HEK293 (cell line): ENCODE data around the gene RNF19B.
A peak's percentile ranks its signal among the peaks of the same experiment; 100 is the strongest.

Experiments
- CTCF ChIA-PET: fragments of 350-600 bp; formaldehyde crosslinking; extraction: SDS; loops from one replicate; lab custom pipeline; 2021; ENCODE audit warnings: antibody characterized with exemption; lab: Yijun Ruan, JAX
- POLR2A ChIA-PET: fragments of 300-600 bp; formaldehyde crosslinking; extraction: SDS; loops from one replicate; lab custom pipeline; 2020; ENCODE audit warnings: antibody characterized with exemption, inconsistent platforms; lab: Yijun Ruan, JAX
- H3K27ac ChIP-seq: fragments of 200-500 bp; sonication (Bioruptor generic); 2 replicates; pipeline ENCODE4 v1.5.1; 2014; ENCODE audit warnings: low read depth, low read length, control low read depth, inconsistent platforms; ENCODE audit errors: extremely low read depth
- H3K36me3 ChIP-seq, 2 experiments: fragments of 200-500 bp in 1 of 2; sonication (Bioruptor generic) in 1 of 2; 1 replicate in 1 of 2; 2 replicates in 1 of 2; pipeline ENCODE4 v1.5.1; 2014 to 2017; ENCODE audit warnings: inconsistent platforms in 2 of 2, low read length in 2 of 2; ENCODE audit not compliant: control insufficient read depth in 2 of 2, insufficient read depth in 1 of 2
- H3K4me1 ChIP-seq: fragments of 200-500 bp; sonication (Bioruptor generic); 2 replicates; pipeline ENCODE4 v1.5.1; 2014; ENCODE audit warnings: mild to moderate bottlenecking, low read length, inconsistent platforms; ENCODE audit not compliant: control insufficient read depth, insufficient read depth
- H3K4me3 ChIP-seq: 2 replicates; pipeline ENCODE4 v1.5.1; 2011; ENCODE audit warnings: low read depth, mild to moderate bottlenecking, control low read depth, low read length, moderate library complexity
- H3K9me3 ChIP-seq: fragments of 200-500 bp; sonication (Bioruptor generic); 2 replicates; pipeline ENCODE4 v1.5.1; 2014; ENCODE audit warnings: low read depth, low read length, inconsistent platforms; ENCODE audit not compliant: control insufficient read depth, insufficient read depth
- EGR2 ChIP-seq: fragments of 450-650 bp; formaldehyde crosslinking; IDR thresholded peaks from 2 replicates; pipeline ENCODE4 v1.5.1; 2016; ENCODE audit warnings: low read depth, missing biosample characterization, missing genetic modification characterization
- GLIS1 ChIP-seq: fragments of 450-650 bp; formaldehyde crosslinking; IDR thresholded peaks from 2 replicates; pipeline ENCODE4 v1.5.1; 2016; ENCODE audit warnings: missing biosample characterization, missing genetic modification characterization
- IKZF3 ChIP-seq: fragments of 450-650 bp; IDR thresholded peaks from 2 replicates; pipeline ENCODE4 v1.5.0; 2018; ENCODE audit warnings: missing biosample characterization, mild to moderate bottlenecking, missing genetic modification characterization, moderate library complexity
- KLF9 ChIP-seq: fragments of 450-650 bp; formaldehyde crosslinking; IDR thresholded peaks from 2 replicates; pipeline ENCODE4 v1.5.1; 2016; ENCODE audit warnings: missing biosample characterization, missing genetic modification characterization, low read depth
- OVOL3 ChIP-seq: fragments of 450-650 bp; formaldehyde crosslinking; IDR thresholded peaks from 2 replicates; pipeline ENCODE4 v1.5.1; 2016; ENCODE audit warnings: missing biosample characterization, missing genetic modification characterization
- SCRT1 ChIP-seq: fragments of 450-650 bp; formaldehyde crosslinking; IDR thresholded peaks from 2 replicates; pipeline ENCODE4 v1.5.1; 2016; ENCODE audit warnings: missing biosample characterization, missing genetic modification characterization, borderline replicate concordance
- SP3 ChIP-seq: fragments of 450-650 bp; formaldehyde crosslinking; IDR thresholded peaks from 2 replicates; pipeline ENCODE4 v1.5.1; 2016; ENCODE audit warnings: missing biosample characterization, missing genetic modification characterization
- SP7 ChIP-seq: fragments of 450-650 bp; formaldehyde crosslinking; IDR thresholded peaks from 2 replicates; pipeline ENCODE4 v1.5.1; 2016; ENCODE audit warnings: missing biosample characterization, missing genetic modification characterization
- ZBTB48 ChIP-seq: fragments of 450-650 bp; formaldehyde crosslinking; IDR thresholded peaks from 2 replicates; pipeline ENCODE4 v1.5.1; 2016; ENCODE audit warnings: missing biosample characterization, missing genetic modification characterization
- ZNF10 ChIP-seq: fragments of 450-650 bp; formaldehyde crosslinking; IDR thresholded peaks from 2 replicates; pipeline ENCODE4 v1.5.1; 2017; ENCODE audit warnings: missing biosample characterization, missing genetic modification characterization
- ZNF133 ChIP-seq: fragments of 450-650 bp; formaldehyde crosslinking; IDR thresholded peaks from 2 replicates; pipeline ENCODE4 v1.5.1; 2016; ENCODE audit warnings: missing biosample characterization, missing genetic modification characterization
- ZNF184 ChIP-seq: fragments of 450-650 bp; IDR thresholded peaks from 2 replicates; pipeline ENCODE4 v1.5.1; 2018; ENCODE audit warnings: missing biosample characterization, mild to moderate bottlenecking, missing genetic modification characterization
- ZNF223 ChIP-seq: fragments of 450-650 bp; formaldehyde crosslinking; IDR thresholded peaks from 2 replicates; pipeline ENCODE4 v1.5.1; 2016; ENCODE audit warnings: missing biosample characterization, missing genetic modification characterization
- ZNF239 ChIP-seq: fragments of 450-650 bp; formaldehyde crosslinking; IDR thresholded peaks from 2 replicates; pipeline ENCODE4 v1.5.1; 2016; ENCODE audit warnings: missing biosample characterization, missing genetic modification characterization
- ZNF280D ChIP-seq: fragments of 450-650 bp; formaldehyde crosslinking; IDR thresholded peaks from 2 replicates; pipeline ENCODE4 v1.5.1; 2016; ENCODE audit warnings: missing biosample characterization, missing genetic modification characterization
- ZNF354C ChIP-seq: fragments of 450-650 bp; formaldehyde crosslinking; IDR thresholded peaks from 2 replicates; pipeline ENCODE4 v1.5.1; 2016; ENCODE audit warnings: missing biosample characterization, missing genetic modification characterization, low read depth, borderline replicate concordance
- ZNF416 ChIP-seq: fragments of 450-650 bp; formaldehyde crosslinking; IDR thresholded peaks from 2 replicates; pipeline ENCODE4 v1.5.1; 2016; ENCODE audit warnings: missing biosample characterization, missing genetic modification characterization
- ZNF473 ChIP-seq: fragments of 450-650 bp; formaldehyde crosslinking; IDR thresholded peaks from 2 replicates; pipeline ENCODE4 v1.5.1; 2017; ENCODE audit warnings: missing biosample characterization, missing genetic modification characterization
- ZNF510 ChIP-seq: fragments of 450-650 bp; formaldehyde crosslinking; IDR thresholded peaks from 2 replicates; pipeline ENCODE4 v1.5.1; 2018; ENCODE audit warnings: mild to moderate bottlenecking, missing genetic modification characterization, missing biosample characterization; ENCODE audit not compliant: insufficient replicate concordance
- ZNF518A ChIP-seq: fragments of 450-650 bp; formaldehyde crosslinking; conservative IDR thresholded peaks from 2 replicates; pipeline ENCODE4 v1.5.1; 2016; ENCODE audit warnings: low read depth, missing biosample characterization, missing genetic modification characterization
- ZNF530 ChIP-seq: fragments of 450-650 bp; formaldehyde crosslinking; IDR thresholded peaks from 2 replicates; pipeline ENCODE4 v1.5.1; 2016; ENCODE audit warnings: low read depth, missing biosample characterization, missing genetic modification characterization
- ZNF555 ChIP-seq: fragments of 450-650 bp; formaldehyde crosslinking; conservative IDR thresholded peaks from 2 replicates; pipeline ENCODE4 v1.5.1; 2017; ENCODE audit warnings: missing biosample characterization, mild to moderate bottlenecking, missing genetic modification characterization, inconsistent platforms
- ZNF561 ChIP-seq: fragments of 450-650 bp; IDR thresholded peaks from 2 replicates; pipeline ENCODE4 v1.5.1; 2018; ENCODE audit warnings: missing biosample characterization, missing genetic modification characterization, borderline replicate concordance
- ZNF610 ChIP-seq: fragments of 450-650 bp; formaldehyde crosslinking; IDR thresholded peaks from 2 replicates; pipeline ENCODE4 v1.5.1; 2016; ENCODE audit warnings: missing biosample characterization, missing genetic modification characterization, borderline replicate concordance
- ZNF645 ChIP-seq: fragments of 450-650 bp; formaldehyde crosslinking; IDR thresholded peaks from 2 replicates; pipeline ENCODE4; 2016; ENCODE audit warnings: missing biosample characterization, missing genetic modification characterization
- ZNF707 ChIP-seq: fragments of 450-650 bp; formaldehyde crosslinking; IDR thresholded peaks from 2 replicates; pipeline ENCODE4 v1.5.1; 2016; ENCODE audit warnings: missing biosample characterization, missing genetic modification characterization
- ZNF776 ChIP-seq: fragments of 450-650 bp; formaldehyde crosslinking; IDR thresholded peaks from 2 replicates; pipeline ENCODE4 v1.5.0; 2017; ENCODE audit warnings: missing biosample characterization, missing genetic modification characterization, borderline replicate concordance
- ZNF843 ChIP-seq: fragments of 450-650 bp; formaldehyde crosslinking; IDR thresholded peaks from 2 replicates; pipeline ENCODE4 v1.5.1; 2016; ENCODE audit warnings: missing biosample characterization, missing genetic modification characterization
- ZSCAN5A ChIP-seq: fragments of 450-650 bp; formaldehyde crosslinking; IDR thresholded peaks from 2 replicates; pipeline ENCODE4 v1.5.1; 2016; ENCODE audit warnings: missing biosample characterization, missing genetic modification characterization

Gene RNF19B

GRCh38 chr1:32972814-32973428 is 8.3 kb upstream of the RNF19B start:
- CTCF ChIA-PET, result no interaction called here
- POLR2A ChIA-PET, result no interaction called here
- Histone ChIP-seq H3K27ac (no peak overlapping the region; the same call in 1 of the 2 replicates), H3K36me3 (no peaks in the 10 kb centered on the region), H3K4me1 (no peaks in the 10 kb centered on the region), H3K4me3 (peak overlapping the region; percentile 30), H3K9me3 (no peaks in the 10 kb centered on the region)
- no peak for TF ChIP-seq ZNF510 (tag by site-specific recombination)
- TF ChIP-seq ZNF843 (tag by site-specific recombination), result no peak
- TF ChIP-seq ZNF223 (tag by site-specific recombination), result no peak
- no peak for TF ChIP-seq ZNF473
- peak; percentile 96 for TF ChIP-seq GLIS1
- TF ChIP-seq ZNF239 (tag by site-specific recombination), result no peak
- no peak; the same call in 1 of the 2 replicates for TF ChIP-seq SP3 (tag by site-specific recombination)
- no peak for TF ChIP-seq ZNF416 (tag by site-specific recombination)
- TF ChIP-seq ZNF280D, result no peak
- TF ChIP-seq IKZF3 (tag by site-specific recombination), result peak; percentile 99
- TF ChIP-seq ZSCAN5A (tag by site-specific recombination), result 0 out of 2 replicates have a peak, but pooled peaks have one; percentile 15
- TF ChIP-seq ZNF776 (tag by site-specific recombination), result no peak
- peak; percentile 68; the same call in 1 of the 2 replicates for TF ChIP-seq ZNF610 (tag by site-specific recombination)
- no peak for TF ChIP-seq ZNF555 (tag by site-specific recombination)
- TF ChIP-seq KLF9, result peak; percentile 61; the same call in 1 of the 2 replicates
- no peak for TF ChIP-seq OVOL3 (tag by site-specific recombination)
- TF ChIP-seq ZNF184, result no peak
- TF ChIP-seq ZNF707 (tag by site-specific recombination), result no peak
- peak; percentile 92 for TF ChIP-seq ZBTB48 (tag by site-specific recombination)
- TF ChIP-seq ZNF530 (tag by site-specific recombination), result no peak
- no peak for TF ChIP-seq ZNF133 (tag by site-specific recombination)
- peak; percentile 78 for TF ChIP-seq SP7 (tag by site-specific recombination)
- no peak for TF ChIP-seq SCRT1 (tag by site-specific recombination)
- TF ChIP-seq EGR2, result peak; percentile 83
- peak; percentile 68; the same call in 1 of the 2 replicates for TF ChIP-seq ZNF10 (tag by site-specific recombination)
- no peak for TF ChIP-seq ZNF518A
- TF ChIP-seq ZNF561, result peak; percentile 92; the same call in 1 of the 2 replicates
- no peak for TF ChIP-seq ZNF645 (tag by site-specific recombination)
- TF ChIP-seq ZNF354C (tag by site-specific recombination), result no peak
